HG02588 (cell line): ENCODE data around the gene RPAIN.
"Not testable (repeated sequence)": the region's sequence is repeated elsewhere in the genome, so short reads cannot be mapped to it uniquely, and the experiment has no call there.

Experiments
- ATAC-seq: cut with Tn5 transposase; IDR thresholded peaks from one replicate; pipeline ENCODE4 v1.9.1; 2021; ENCODE audit warnings: mild to moderate bottlenecking, moderate library complexity; ENCODE audit not compliant: unreplicated experiment

Gene RPAIN

GRCh38 chr17:5429191-5429887 lies 9.4 kb downstream of the RPAIN start:
- no peak for ATAC-seq

- no peak for ATAC-seq
Observed at GRCh38 chr17:5430413-5430999, 10.5 kb downstream of the RPAIN start.

- ATAC-seq, result not testable (repeated sequence)
Observed at GRCh38 chr17:5431234-5431633, 11.3 kb downstream of the RPAIN start.

GRCh38 chr17:5431949-5432556 lies 12.1 kb downstream of the RPAIN start:
- ATAC-seq, result no peak

GRCh38 chr17:5434984-5435383 lies 15.0 kb downstream of the RPAIN start:
- no peak for ATAC-seq

- ATAC-seq, result not testable (repeated sequence)
Observed at GRCh38 chr17:5435781-5436315, 15.9 kb downstream of the RPAIN start.

- ATAC-seq, result no peak
Observed at GRCh38 chr17:5437721-5438317, 17.8 kb downstream of the RPAIN start.

- ATAC-seq, result peak; percentile 81
Observed at GRCh38 chr17:5438716-5439445, 18.9 kb downstream of the RPAIN start, which contains the start of gene C1QBP. TSS of gene C1QBP (minus strand) at chr17:5439155. CDS start at chr17:5439073, 82 bp downstream.

GRCh38 chr17:5439446-5439764 lies 19.4 kb downstream of the RPAIN start:
- no peak for ATAC-seq

GRCh38 chr17:5443728-5444127 lies 23.7 kb downstream of the RPAIN start:
- no peak for ATAC-seq

- ATAC-seq, result no peak
Observed at GRCh38 chr17:5444209-5444608, 24.2 kb downstream of the RPAIN start.

GRCh38 chr17:5446786-5447185 lies 26.8 kb downstream of the RPAIN start:
- ATAC-seq, result no peak

- no peak for ATAC-seq
Observed at GRCh38 chr17:5464717-5465507, 44.9 kb downstream of the RPAIN start.

GRCh38 chr17:5466295-5466694 lies 46.3 kb downstream of the RPAIN start:
- ATAC-seq, result no peak

GRCh38 chr17:5467416-5467815 lies 47.4 kb downstream of the RPAIN start:
- ATAC-seq, result no peak

- peak; percentile 12 for ATAC-seq
Observed at GRCh38 chr17:5468075-5468473, 48.1 kb downstream of the RPAIN start.

- ATAC-seq, result no peak
Observed at GRCh38 chr17:5472511-5472910, 52.5 kb downstream of the RPAIN start.

- ATAC-seq, result no peak
Observed at GRCh38 chr17:5473906-5474305, 53.9 kb downstream of the RPAIN start.

- no peak for ATAC-seq
Observed at GRCh38 chr17:5478992-5479391, 59.0 kb downstream of the RPAIN start.

- ATAC-seq, result no peak
Observed at GRCh38 chr17:5480962-5481361, 61.0 kb downstream of the RPAIN start.
